GM21529 (cell line): ENCODE data around the gene BCL10.

Experiments
- ATAC-seq: cut with Tn5 transposase; IDR thresholded peaks from one replicate; pipeline ENCODE4 v1.9.1; 2021; ENCODE audit not compliant: unreplicated experiment

BCL10 gene

GRCh38 chr1:85300140-85300539, 23.7 kb upstream of the BCL10 start:
- no peak for ATAC-seq

GRCh38 chr1:85297855-85298629, 21.6 kb upstream of the BCL10 start:
- ATAC-seq, result peak; percentile 91

- no peak for ATAC-seq
Measured at GRCh38 chr1:85297538-85297854, 21.1 kb upstream of the BCL10 start.

- no peak for ATAC-seq
Measured at GRCh38 chr1:85296980-85297379, 20.5 kb upstream of the BCL10 start.

GRCh38 chr1:85295654-85296053, 19.2 kb upstream of the BCL10 start:
- ATAC-seq, result no peak

- ATAC-seq, result no peak
Measured at GRCh38 chr1:85295006-85295431, 18.6 kb upstream of the BCL10 start.

- no peak for ATAC-seq
Measured at GRCh38 chr1:85290826-85291225, 14.4 kb upstream of the BCL10 start.

GRCh38 chr1:85289848-85290335, 13.5 kb upstream of the BCL10 start:
- ATAC-seq, result peak; percentile 50

- peak; percentile 25 for ATAC-seq
Measured at GRCh38 chr1:85289207-85289847, 12.9 kb upstream of the BCL10 start.

GRCh38 chr1:85284202-85284601, 7.8 kb upstream of the BCL10 start:
- ATAC-seq, result no peak

GRCh38 chr1:85283475-85284199, 7.2 kb upstream of the BCL10 start:
- no peak for ATAC-seq

GRCh38 chr1:85282424-85282823, 6.0 kb upstream of the BCL10 start:
- no peak for ATAC-seq

- no peak for ATAC-seq
Measured at GRCh38 chr1:85280636-85281035, 4.2 kb upstream of the BCL10 start.

- ATAC-seq, result no peak
Measured at GRCh38 chr1:85279458-85280080, 3.1 kb upstream of the BCL10 start.

GRCh38 chr1:85278853-85279314, 2.5 kb upstream of the BCL10 start:
- peak; percentile 22 for ATAC-seq

GRCh38 chr1:85277802-85278201, 1.4 kb upstream of the BCL10 start:
- no peak for ATAC-seq

- no peak for ATAC-seq
Measured at GRCh38 chr1:85276978-85277639, 677 bp upstream of the BCL10 start.

GRCh38 chr1:85275701-85276214, 674 bp downstream of the BCL10 start:
- ATAC-seq, result no peak

GRCh38 chr1:85274969-85275453, 1.4 kb downstream of the BCL10 start:
- ATAC-seq, result no peak

GRCh38 chr1:85273397-85273796, 3.0 kb downstream of the BCL10 start:
- no peak for ATAC-seq
